Tibial nerve (tissue), 4 donors: ENCODE results near the gene PARP9.

Experiments
- CTCF ChIP-seq, 5 experiments: fragments of 200-600 bp in 3 of 5; fragments of 450-650 bp in 2 of 5; sonication (generic) in 3 of 5; IDR thresholded peaks; one replicate each; pipeline ENCODE4 v1.5.1; 2016 to 2019; ENCODE audit warnings: antibody characterized with exemption in 5 of 5, mild to moderate bottlenecking in 3 of 5, moderate library complexity in 2 of 5
- EP300 ChIP-seq, 2 donors: sonication (generic); formaldehyde crosslinking; IDR thresholded peaks; one replicate each; pipeline ENCODE4 v1.6.1; 2017; ENCODE audit warnings: antibody characterized with exemption in 2 of 2, mild to moderate bottlenecking in 1 of 2
- POLR2A ChIP-seq, 2 donors: fragments of 450-650 bp; IDR thresholded peaks; one replicate each; pipeline ENCODE4 v1.6.1; 2017; ENCODE audit warnings: antibody characterized with exemption in 2 of 2, mild to moderate bottlenecking in 2 of 2, moderate library complexity in 2 of 2

- TF ChIP-seq CTCF (IDR thresholded peaks at IDR 0.05) = no peak
- no peak for TF ChIP-seq EP300 (IDR thresholded peaks at IDR 0.05)
- TF ChIP-seq POLR2A (IDR thresholded peaks at IDR 0.05) = no peak
Measured at GRCh38 chr3:122580470-122580869, 16.4 kb upstream of the PARP9 start.
